Measurements from ENCODE around the gene USE1.
A peak's percentile ranks its signal among the peaks of the same experiment; 100 is the strongest.

- TF ChIP-seq CTCF (IDR thresholded peaks at IDR 0.05), result peak; percentile 46 to 91 (median 69)
- no peak for TF ChIP-seq POLR2A (IDR thresholded peaks at IDR 0.05)
These were observed 9.7 kb upstream of the USE1 start for GRCh38 chr19:17205237-17206140.
